Astrocyte of the hippocampus (primary cell): Measurements from ENCODE around the gene GALNT13.
"Not testable (repeated sequence)": the region's sequence is repeated elsewhere in the genome, so short reads cannot be mapped to it uniquely, and the experiment has no call there.

Experiments used
- DNase-seq: peaks from one replicate; pipeline ENCODE4 v3.0.0; 2011; ENCODE audit warnings: low read depth, low spot score

The GALNT13 gene

GRCh38 chr2:154408786-154409185, 537.1 kb downstream of the GALNT13 start:
- DNase-seq, result no peak

DNA sequence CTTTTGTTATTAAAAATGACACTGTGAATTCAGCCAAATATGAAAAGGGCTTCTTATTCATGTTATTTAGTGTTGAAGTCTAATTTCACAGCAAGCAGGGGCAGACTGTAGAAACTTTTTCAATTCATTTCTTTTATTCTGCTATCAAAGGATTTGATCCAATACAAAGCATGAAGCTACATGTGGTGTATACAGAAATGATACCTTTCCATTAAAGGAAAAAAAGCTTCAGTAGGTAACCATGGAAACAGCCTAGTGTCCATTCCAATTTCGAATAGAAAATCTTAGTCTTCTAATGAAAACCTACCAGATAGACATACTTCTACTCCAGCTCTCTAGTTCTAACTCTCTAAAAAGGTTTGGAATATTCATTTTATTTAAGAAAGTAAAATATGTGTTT, 550.5 kb downstream of the GALNT13 start:
- DNase-seq, result no peak

DNA sequence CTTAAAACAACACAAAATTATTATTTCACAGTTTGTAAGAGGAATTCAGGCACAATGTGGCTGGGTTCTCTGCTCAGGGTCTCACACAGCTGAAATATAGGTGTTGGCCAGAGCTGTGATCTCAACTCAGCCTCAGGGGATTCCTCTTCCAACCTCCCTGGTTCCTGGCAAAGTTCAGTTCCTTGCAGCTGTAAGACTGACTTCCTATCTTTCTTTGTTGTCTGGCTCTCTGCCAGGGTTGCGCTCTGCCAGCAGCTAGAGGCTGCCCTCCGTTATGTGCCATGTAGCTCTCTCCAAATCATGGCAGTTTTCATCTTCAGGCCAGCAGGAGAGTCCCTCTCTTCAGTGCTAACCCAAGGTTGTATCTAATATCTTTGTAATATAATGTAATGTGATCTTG, 554.3 kb downstream of the GALNT13 start:
- DNase-seq, result peak; percentile 12

- DNase-seq, result no peak
Measured at GRCh38 chr2:154427453-154427852, 555.7 kb downstream of the GALNT13 start.

GRCh38 chr2:154428022-154428421, 556.3 kb downstream of the GALNT13 start:
- no peak for DNase-seq

DNA sequence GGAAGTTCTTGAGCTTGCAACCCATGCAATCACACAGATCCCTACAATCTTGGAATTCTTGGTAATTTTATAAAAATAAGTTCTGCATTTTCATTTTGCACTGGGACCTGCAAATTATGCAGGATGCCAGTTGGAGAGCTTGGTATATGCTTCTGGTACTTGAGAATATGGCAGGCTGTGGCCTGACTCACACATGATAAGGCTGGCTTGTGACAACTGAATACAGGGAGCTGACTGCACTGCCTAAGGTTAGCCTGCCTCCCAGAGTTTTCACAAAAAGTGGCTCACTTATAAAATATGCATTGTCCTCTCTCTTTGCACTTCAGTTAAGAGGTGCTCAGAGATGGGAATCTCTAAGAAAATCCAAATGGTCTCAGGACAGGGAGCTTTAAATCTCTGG, 561.3 kb downstream of the GALNT13 start:
- no peak for DNase-seq

DNA sequence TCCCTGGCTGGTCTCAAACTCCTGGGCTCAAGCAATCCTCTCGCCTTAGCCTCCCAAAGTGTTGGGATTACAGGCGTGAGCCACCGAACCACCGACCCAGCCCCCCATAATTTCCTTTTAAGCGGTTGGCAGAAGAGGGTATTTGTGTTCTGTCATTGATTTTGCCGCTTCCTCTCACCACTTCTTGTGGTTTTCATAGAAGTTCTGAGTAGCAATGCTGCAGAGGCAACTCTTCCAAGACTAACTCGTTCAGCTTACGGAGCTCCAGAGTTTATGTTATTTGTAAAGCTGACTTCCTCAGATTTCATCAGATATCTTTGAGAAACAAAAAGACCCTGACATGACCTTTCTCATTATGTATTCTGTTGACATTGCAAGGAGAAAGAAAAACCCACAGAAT, 565.4 kb downstream of the GALNT13 start:
- no peak for DNase-seq

GRCh38 chr2:154439156-154439555, 567.4 kb downstream of the GALNT13 start:
- no peak for DNase-seq

GRCh38 chr2:154443919-154444318, 572.2 kb downstream of the GALNT13 start:
- no peak for DNase-seq

DNA sequence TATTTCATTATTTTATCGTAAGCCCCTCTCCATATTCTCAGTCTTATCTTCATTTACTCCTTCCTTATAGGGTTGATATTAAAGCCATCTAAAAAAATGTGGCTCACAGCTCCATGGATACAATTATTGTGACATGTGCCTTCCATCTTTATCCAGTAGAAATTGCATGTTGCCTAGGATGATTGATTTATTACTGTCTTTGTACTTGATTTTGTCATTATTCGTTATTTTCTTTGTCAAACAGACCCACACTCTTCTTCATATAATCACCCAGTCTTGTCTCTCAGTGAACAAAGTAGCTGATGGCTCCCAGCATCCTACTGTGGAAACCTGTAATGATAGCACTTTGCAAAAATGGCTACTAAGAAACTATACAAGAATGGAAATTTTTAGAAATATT, 574.6 kb downstream of the GALNT13 start:
- DNase-seq, result no peak

DNA sequence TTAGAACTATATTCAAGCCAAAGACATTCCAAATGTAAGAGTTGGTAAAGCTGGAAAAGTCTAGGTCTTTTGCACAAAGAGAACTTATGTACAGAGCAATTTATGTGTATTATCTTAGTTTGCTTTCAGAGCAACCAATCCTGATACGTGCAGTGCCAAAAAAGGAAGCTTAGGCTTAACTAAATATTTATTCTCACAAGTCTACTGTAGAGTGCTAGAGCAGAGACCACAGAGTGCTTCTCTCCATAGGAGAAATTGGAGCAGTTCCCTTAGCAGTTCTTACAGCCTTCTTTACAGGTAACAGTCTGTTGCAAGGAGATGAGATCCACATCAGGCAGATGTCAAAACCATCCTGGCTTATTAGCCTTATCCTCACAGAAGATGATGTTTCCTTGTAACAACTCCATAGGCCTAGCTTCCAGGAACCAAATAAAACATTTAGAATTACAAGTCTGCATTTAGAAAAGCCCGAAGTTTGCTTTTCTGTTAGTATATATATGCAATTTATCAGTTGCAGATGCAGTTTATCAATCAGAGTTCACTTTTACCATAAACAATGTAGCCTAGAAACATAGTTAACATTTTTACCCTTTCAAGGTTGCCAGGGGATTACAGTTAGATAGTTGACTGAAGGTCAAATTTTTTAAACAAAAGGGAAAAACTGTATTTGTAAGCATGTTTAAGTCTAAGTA, 576.2 kb downstream of the GALNT13 start:
- no peak for DNase-seq

GRCh38 chr2:154449951-154450658, 578.4 kb downstream of the GALNT13 start:
- no peak for DNase-seq

DNA sequence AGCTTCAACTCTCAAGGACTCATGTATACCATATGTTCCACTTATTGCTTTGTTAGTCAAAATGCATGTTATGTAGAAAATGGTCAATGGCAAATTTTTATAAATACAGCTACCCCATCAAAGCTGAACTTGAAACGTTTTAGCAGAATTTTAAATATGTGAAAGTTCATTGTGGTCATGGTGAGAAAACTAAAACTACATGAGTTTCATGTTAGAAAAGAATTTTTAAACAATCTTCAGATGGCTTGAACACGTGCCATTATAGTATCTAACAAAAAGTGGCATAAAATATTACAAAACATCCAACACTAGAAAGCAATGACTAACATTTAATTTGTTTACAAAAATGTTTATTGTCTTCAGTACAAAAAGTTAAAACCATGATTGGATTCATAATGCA, 580.7 kb downstream of the GALNT13 start:
- no peak for DNase-seq

- DNase-seq, result peak; percentile 18
Measured at GRCh38 chr2:154452906-154453493, 581.3 kb downstream of the GALNT13 start.

- no peak for DNase-seq
Measured at GRCh38 chr2:154455166-154455565, 583.4 kb downstream of the GALNT13 start.

DNA sequence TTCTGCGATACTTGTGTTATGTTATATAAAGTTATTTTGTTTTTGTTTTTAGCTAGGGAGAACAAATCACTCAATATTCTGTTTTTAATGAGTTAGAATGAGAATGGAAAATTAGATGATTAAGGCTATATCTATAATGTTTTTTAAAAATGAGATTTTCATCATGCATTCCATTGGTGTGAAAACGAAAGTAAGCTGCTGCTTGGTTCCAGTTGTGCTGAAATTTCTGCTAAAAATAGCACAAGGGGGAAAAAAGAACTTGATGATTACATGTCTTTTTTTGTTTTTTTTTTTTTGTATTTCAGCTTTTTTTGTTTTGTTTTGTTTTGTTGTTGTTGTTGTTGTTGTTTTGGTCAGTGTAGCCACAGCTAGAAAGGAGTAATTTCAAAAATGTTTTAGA, 584.1 kb downstream of the GALNT13 start:
- DNase-seq, result no peak

DNA sequence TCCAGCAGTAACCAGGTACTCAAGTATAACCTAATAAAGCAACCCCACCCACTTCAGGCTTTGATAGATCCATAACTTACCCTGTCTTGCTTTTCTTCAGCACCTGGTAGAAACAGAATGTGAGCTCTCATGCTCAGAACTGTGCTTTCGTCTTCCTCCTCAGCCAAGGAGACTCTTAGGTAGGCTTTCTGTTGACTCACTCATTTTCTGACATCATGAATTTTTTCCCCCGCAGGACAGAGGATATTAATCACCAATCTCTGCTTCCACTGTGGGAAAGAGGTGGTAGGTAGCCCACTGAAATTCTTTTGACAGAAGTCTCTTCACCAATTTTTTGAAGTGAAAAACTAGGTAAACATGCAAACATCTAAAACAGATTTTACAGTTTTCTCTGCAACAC, 585.6 kb downstream of the GALNT13 start:
- DNase-seq, result peak; percentile 11

DNA sequence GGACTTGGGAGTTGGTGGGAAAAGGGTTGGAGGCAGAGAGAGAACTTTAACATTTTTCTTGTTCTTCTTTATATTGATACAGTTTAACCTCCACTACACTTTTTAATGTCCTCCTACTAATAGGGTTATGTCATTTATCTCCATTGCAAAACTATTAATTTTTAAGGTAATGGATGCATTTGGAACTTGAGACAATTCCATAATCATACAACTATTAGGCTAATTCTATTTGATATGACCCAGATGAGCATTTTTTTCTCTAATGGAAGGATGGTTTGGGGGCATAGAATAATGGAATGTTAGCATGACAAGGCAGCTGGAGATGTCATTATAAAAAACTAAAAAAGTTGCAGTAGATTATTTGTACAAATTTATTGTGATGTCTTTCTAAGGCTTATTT, 587.6 kb downstream of the GALNT13 start:
- DNase-seq, result no peak

GRCh38 chr2:154462634-154463033, 590.9 kb downstream of the GALNT13 start:
- DNase-seq, result no peak

DNA sequence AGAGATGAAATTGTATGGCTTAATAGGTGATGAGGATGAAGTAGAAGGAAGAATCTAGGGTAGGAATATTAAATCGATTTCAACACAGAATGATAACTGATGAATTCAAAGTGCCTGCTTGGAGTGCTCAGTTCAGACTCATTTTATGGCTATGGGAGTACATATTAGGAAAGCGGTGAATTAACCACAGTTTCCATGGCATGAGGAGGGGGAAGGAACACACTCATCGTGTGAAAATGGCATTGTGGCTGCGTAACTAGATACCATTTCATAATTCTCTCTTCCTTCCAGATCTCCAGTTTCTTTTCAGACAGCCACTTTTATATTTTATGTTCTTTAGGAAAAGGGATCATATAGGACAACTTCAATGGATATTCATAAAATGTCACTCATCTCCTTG, 594.5 kb downstream of the GALNT13 start:
- no peak for DNase-seq

GRCh38 chr2:154470376-154470775, 598.7 kb downstream of the GALNT13 start:
- no peak for DNase-seq

DNA sequence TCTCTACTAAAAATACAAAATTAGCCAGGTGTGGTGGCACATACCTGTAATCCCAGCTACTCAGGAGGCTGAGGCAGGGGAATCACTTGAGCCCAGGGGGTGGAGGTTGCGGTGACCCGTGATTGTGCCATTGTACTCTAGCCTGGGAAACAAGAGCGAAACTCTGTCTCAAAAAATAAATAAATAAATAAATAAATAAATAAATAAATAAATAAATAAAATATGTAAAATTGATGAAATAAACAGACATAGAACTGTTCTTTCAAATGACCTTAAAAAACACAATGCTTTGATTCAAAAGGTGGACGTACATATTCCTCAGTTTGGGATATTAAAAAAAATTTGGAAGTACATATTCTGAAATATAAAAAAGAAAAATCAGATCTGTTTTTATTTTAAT, 599.8 kb downstream of the GALNT13 start:
- DNase-seq, result not testable (repeated sequence)

GRCh38 chr2:154477319-154477718, 605.6 kb downstream of the GALNT13 start:
- no peak for DNase-seq
